HepG2 (cell line): ENCODE results near the gene LSM14B. TPM values are rescaled to one million over a fixed set of nuclear protein-coding genes. Genes with fewer than 3 reads are reported as not detected.

Experiments
- BCL6 ChIP-seq: IDR thresholded peaks from 2 replicates; pipeline ENCODE4 v1.6.1; 2016; ENCODE audit warnings: missing genetic modification reagents, missing compliant biosample characterization
- CREB3 ChIP-seq: sonication (generic); formaldehyde crosslinking; IDR thresholded peaks from 2 replicates; pipeline ENCODE4 v1.5.0; 2020; ENCODE audit warnings: missing genetic modification reagents
- ERF ChIP-seq: IDR thresholded peaks from 2 replicates; pipeline ENCODE4 v1.6.1; 2018; ENCODE audit warnings: missing biosample characterization, missing genetic modification reagents
- GTF3A ChIP-seq: sonication (generic); formaldehyde crosslinking; conservative IDR thresholded peaks from 2 replicates; pipeline ENCODE4 v1.4.0; 2020; ENCODE audit warnings: mild to moderate bottlenecking, missing genetic modification reagents
- GZF1 ChIP-seq: sonication (generic); formaldehyde crosslinking; IDR thresholded peaks from 2 replicates; pipeline ENCODE4 v1.5.1; 2020; ENCODE audit warnings: mild to moderate bottlenecking, missing genetic modification reagents
- HNF1B ChIP-seq: sonication (generic); formaldehyde crosslinking; IDR thresholded peaks from 2 replicates; pipeline ENCODE4 v1.5.1; 2020; ENCODE audit warnings: mild to moderate bottlenecking, moderate library complexity, missing genetic modification reagents
- MIER3 ChIP-seq: IDR thresholded peaks from 2 replicates; pipeline ENCODE4 v1.6.1; 2016; ENCODE audit warnings: missing compliant biosample characterization, borderline replicate concordance
- MTA1 ChIP-seq: sonication (generic); formaldehyde crosslinking; IDR thresholded peaks from 2 replicates; pipeline ENCODE4 v1.4.0; 2020; ENCODE audit warnings: missing genetic modification reagents, mild to moderate bottlenecking, borderline replicate concordance
- MXD4 ChIP-seq: IDR thresholded peaks from 2 replicates; pipeline ENCODE4 v1.6.1; 2016; ENCODE audit warnings: mild to moderate bottlenecking, missing biosample characterization, missing genetic modification reagents
- NFYC ChIP-seq: IDR thresholded peaks from 2 replicates; pipeline ENCODE4 v1.6.1; 2016; ENCODE audit warnings: missing genetic modification reagents, missing compliant biosample characterization
- ZBTB10 ChIP-seq: sonication (generic); formaldehyde crosslinking; IDR thresholded peaks from 2 replicates; pipeline ENCODE4 v1.4.0; 2020; ENCODE audit warnings: missing genetic modification reagents, borderline replicate concordance
- ZC3H4 ChIP-seq: sonication (generic); formaldehyde crosslinking; IDR thresholded peaks from 2 replicates; pipeline ENCODE4 v1.4.0; 2020; ENCODE audit warnings: missing genetic modification reagents, borderline replicate concordance
- ZHX2 ChIP-seq, 2 experiments: sonication (generic) in 1 of 2; formaldehyde crosslinking in 1 of 2; IDR thresholded peaks; 2 replicates each; pipeline versions ENCODE4 v1.6.1 to v1.9.0; 2014 to 2022; ENCODE audit warnings: antibody characterized with exemption in 1 of 2, borderline replicate concordance in 1 of 2, inconsistent platforms in 1 of 2, low read depth in 1 of 2, missing genetic modification reagents in 1 of 2
- ZNF496 ChIP-seq: sonication (generic); formaldehyde crosslinking; IDR thresholded peaks from 2 replicates; pipeline ENCODE4 v1.8.1; 2023; ENCODE audit warnings: mild to moderate bottlenecking, moderate library complexity, missing genetic modification reagents; ENCODE audit not compliant: insufficient replicate concordance
- polyA plus RNA-seq, 8 experiments: library from polyadenylated mRNA; depleted of rRNA in 3 of 8; stranded (reverse) in 7 of 8; unstranded in 1 of 8; fragments of >200 nt; fragmentation: Illumina TruSeq in 4 of 8; extraction: Trizol in 4 of 8; gene quantifications; 2 replicates each; pipeline versions ENCODE4 v1.2.1 to v1.2.3, GENCODE V29; 2011 to 2016; ENCODE audit warnings: low read depth in 4 of 8, missing spikeins in 1 of 8, mixed read lengths in 1 of 8; ENCODE audit not compliant: insufficient read depth in 1 of 8
- total RNA-seq, 5 experiments: library from RNA; depleted of rRNA; stranded (reverse); fragments of >200 nt; fragmentation: Illumina TruSeq; extraction: Trizol; gene quantifications; 2 replicates each; pipeline ENCODE4 v1.2.3, GENCODE V29; 2016; ENCODE audit warnings: low read depth in 1 of 5

Gene LSM14B
- total and polyA plus RNA-seq, 2 of the 13 experiments (the other 11 are each of a cell fraction or from before 2014, with no cell fraction given) = 43.3 to 79.2 TPM

- TF ChIP-seq ZBTB10 (CRISPR knock-in tag) = no peak
- TF ChIP-seq ZC3H4 = no peak; the same call in 1 of the 2 replicates
- peak; percentile 92; the same call in 1 of the 2 replicates for TF ChIP-seq MXD4 (CRISPR knock-in tag)
- TF ChIP-seq ZNF496 (CRISPR knock-in tag) = no peak
- peak; percentile 71; the same call in 1 of the 2 replicates for TF ChIP-seq MTA1 (CRISPR knock-in tag)
- no peak for TF ChIP-seq CREB3 (CRISPR knock-in tag)
- 0 out of 2 replicates have a peak, but pooled peaks have one; percentile 22 for TF ChIP-seq MIER3 (CRISPR knock-in tag)
- no peak for TF ChIP-seq NFYC (CRISPR knock-in tag)
- peak; percentile 53 for TF ChIP-seq BCL6 (CRISPR knock-in tag)
- no peak for TF ChIP-seq GTF3A (CRISPR knock-in tag)
- TF ChIP-seq GZF1 (CRISPR knock-in tag) = no peak
- TF ChIP-seq HNF1B (CRISPR knock-in tag) = no peak
- TF ChIP-seq ZHX2 (IDR thresholded peaks at IDR 0.05; ENCODE audit: low read depth) = no peak
- TF ChIP-seq ZHX2 (CRISPR knock-in tag; IDR thresholded peaks at IDR 0.05; ENCODE audit: borderline replicate concordance) = no peak; the same call in none of the 2 replicates
- peak; percentile 61 for TF ChIP-seq ERF (CRISPR knock-in tag)
These were observed 21.0 kb downstream of the LSM14B start, which contains the start of the genes PSMA7 and SS18L1 (continued) for GRCh38 chr20:62143081-62143956.
